ENCODE data around the gene EME2.

EME2 gene

DNA sequence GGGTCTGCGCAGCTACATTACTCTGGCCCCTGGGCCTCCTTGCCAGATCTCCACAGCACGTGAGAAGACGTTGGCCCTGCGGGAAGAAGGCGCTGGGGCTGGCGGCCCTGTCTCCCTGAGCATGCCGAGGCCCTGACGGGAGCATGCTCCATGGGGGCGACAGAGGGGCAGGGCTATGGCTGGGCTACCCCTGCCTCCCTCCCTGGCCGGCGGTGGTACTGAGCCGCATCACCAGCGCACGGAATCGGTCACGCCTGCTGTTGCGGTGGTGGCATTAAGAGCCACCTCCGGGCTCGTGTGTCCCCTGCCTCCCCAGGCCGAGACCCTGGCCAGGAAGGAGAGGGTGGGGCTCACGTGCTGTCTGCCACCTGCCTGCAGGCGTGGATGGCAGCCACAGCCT, 38.5 kb upstream of the EME2 start:
- Histone ChIP-seq H3K4me1 (ENCODE audit: control insufficient read depth, insufficient read depth, low read length) (no peaks in the 10 kb centered on the region), H3K36me3 (ENCODE audit: control insufficient read depth, insufficient read depth, low read length) (peaks cover 4% of the 10 kb centered on the region), H3K9me3 (ENCODE audit: control insufficient read depth, low read length) (no peaks in the 10 kb centered on the region), H3K9ac (ENCODE audit: low read length) (no peak overlapping the region), H3K4me3 (ENCODE audit: low read length) (no peak overlapping the region), H3K27me3 (ENCODE audit: control insufficient read depth, insufficient read depth, low read length) (no peaks in the 10 kb centered on the region)

GRCh38 chr16:1734816-1735215, 37.8 kb upstream of the EME2 start:
- H3K9ac ChIP-seq (ENCODE audit: low read length), result no peak overlapping the region
- H3K4me3 ChIP-seq (ENCODE audit: low read length), result no peak overlapping the region
- no peaks in the 10 kb centered on the region for H3K4me1 ChIP-seq (ENCODE audit: control insufficient read depth, insufficient read depth, low read length)
- no peaks in the 10 kb centered on the region for H3K27me3 ChIP-seq (ENCODE audit: control insufficient read depth, insufficient read depth, low read length)
- H3K36me3 ChIP-seq (ENCODE audit: control insufficient read depth, insufficient read depth, low read length), result peaks cover 4% of the 10 kb centered on the region
- no peaks in the 10 kb centered on the region for H3K9me3 ChIP-seq (ENCODE audit: control insufficient read depth, low read length)

GRCh38 chr16:1740234-1740633, 32.4 kb upstream of the EME2 start:
- H3K4me1 ChIP-seq (ENCODE audit: control insufficient read depth, insufficient read depth, low read length), result no peaks in the 10 kb centered on the region

GRCh38 chr16:1740781-1741490, 31.7 kb upstream of the EME2 start:
- Histone ChIP-seq H3K4me3 (ENCODE audit: low read length) (no peak overlapping the region), H3K4me1 (ENCODE audit: control insufficient read depth, insufficient read depth, low read length) (no peaks in the 10 kb centered on the region), H3K27me3 (ENCODE audit: control insufficient read depth, insufficient read depth, low read length) (no peaks in the 10 kb centered on the region), H3K9ac (ENCODE audit: low read length) (no peak overlapping the region), H3K9me3 (ENCODE audit: control insufficient read depth, low read length) (no peaks in the 10 kb centered on the region), H3K36me3 (ENCODE audit: control insufficient read depth, insufficient read depth, low read length) (no peaks in the 10 kb centered on the region)

More at GRCh38 chr16:1740234-1740633, 32.4 kb upstream of the EME2 start:
- Histone ChIP-seq H3K9me3 (ENCODE audit: control insufficient read depth, low read length) (no peaks in the 10 kb centered on the region), H3K27me3 (ENCODE audit: control insufficient read depth, insufficient read depth, low read length) (no peaks in the 10 kb centered on the region), H3K4me3 (ENCODE audit: low read length) (no peak overlapping the region), H3K36me3 (ENCODE audit: control insufficient read depth, insufficient read depth, low read length) (no peaks in the 10 kb centered on the region), H3K9ac (ENCODE audit: low read length) (no peak overlapping the region)

GRCh38 chr16:1741553-1742165, 31.0 kb upstream of the EME2 start:
- H3K9ac ChIP-seq (ENCODE audit: low read length), result no peak overlapping the region
- no peaks in the 10 kb centered on the region for H3K4me1 ChIP-seq (ENCODE audit: control insufficient read depth, insufficient read depth, low read length)
- no peaks in the 10 kb centered on the region for H3K9me3 ChIP-seq (ENCODE audit: control insufficient read depth, low read length)
- H3K27me3 ChIP-seq (ENCODE audit: control insufficient read depth, insufficient read depth, low read length), result no peaks in the 10 kb centered on the region
- H3K36me3 ChIP-seq (ENCODE audit: control insufficient read depth, insufficient read depth, low read length), result no peaks in the 10 kb centered on the region
- no peak overlapping the region for H3K4me3 ChIP-seq (ENCODE audit: low read length)

GRCh38 chr16:1743376-1744337, 29.0 kb upstream of the EME2 start:
- Histone ChIP-seq H3K9ac (ENCODE audit: low read length) (no peak overlapping the region), H3K27me3 (ENCODE audit: control insufficient read depth, insufficient read depth, low read length) (no peaks in the 10 kb centered on the region), H3K9me3 (ENCODE audit: control insufficient read depth, low read length) (no peaks in the 10 kb centered on the region), H3K4me1 (ENCODE audit: control insufficient read depth, insufficient read depth, low read length) (no peaks in the 10 kb centered on the region), H3K36me3 (ENCODE audit: control insufficient read depth, insufficient read depth, low read length) (peaks cover 3% of the 10 kb centered on the region), H3K4me3 (ENCODE audit: low read length) (no peak overlapping the region)

GRCh38 chr16:1744338-1744840, 28.2 kb upstream of the EME2 start:
- Histone ChIP-seq H3K27me3 (ENCODE audit: control insufficient read depth, insufficient read depth, low read length) (no peaks in the 10 kb centered on the region), H3K9ac (ENCODE audit: low read length) (no peak overlapping the region), H3K4me3 (ENCODE audit: low read length) (no peak overlapping the region), H3K9me3 (ENCODE audit: control insufficient read depth, low read length) (no peaks in the 10 kb centered on the region), H3K4me1 (ENCODE audit: control insufficient read depth, insufficient read depth, low read length) (no peaks in the 10 kb centered on the region), H3K36me3 (ENCODE audit: control insufficient read depth, insufficient read depth, low read length) (peaks cover 8% of the 10 kb centered on the region)

GRCh38 chr16:1745181-1745899, 27.3 kb upstream of the EME2 start:
- Histone ChIP-seq H3K9me3 (ENCODE audit: control insufficient read depth, low read length) (no peaks in the 10 kb centered on the region), H3K4me3 (ENCODE audit: low read length) (no peak overlapping the region), H3K36me3 (ENCODE audit: control insufficient read depth, insufficient read depth, low read length) (peaks cover 12% of the 10 kb centered on the region), H3K4me1 (ENCODE audit: control insufficient read depth, insufficient read depth, low read length) (no peaks in the 10 kb centered on the region), H3K27me3 (ENCODE audit: control insufficient read depth, insufficient read depth, low read length) (no peaks in the 10 kb centered on the region), H3K9ac (ENCODE audit: low read length) (no peak overlapping the region)

DNA sequence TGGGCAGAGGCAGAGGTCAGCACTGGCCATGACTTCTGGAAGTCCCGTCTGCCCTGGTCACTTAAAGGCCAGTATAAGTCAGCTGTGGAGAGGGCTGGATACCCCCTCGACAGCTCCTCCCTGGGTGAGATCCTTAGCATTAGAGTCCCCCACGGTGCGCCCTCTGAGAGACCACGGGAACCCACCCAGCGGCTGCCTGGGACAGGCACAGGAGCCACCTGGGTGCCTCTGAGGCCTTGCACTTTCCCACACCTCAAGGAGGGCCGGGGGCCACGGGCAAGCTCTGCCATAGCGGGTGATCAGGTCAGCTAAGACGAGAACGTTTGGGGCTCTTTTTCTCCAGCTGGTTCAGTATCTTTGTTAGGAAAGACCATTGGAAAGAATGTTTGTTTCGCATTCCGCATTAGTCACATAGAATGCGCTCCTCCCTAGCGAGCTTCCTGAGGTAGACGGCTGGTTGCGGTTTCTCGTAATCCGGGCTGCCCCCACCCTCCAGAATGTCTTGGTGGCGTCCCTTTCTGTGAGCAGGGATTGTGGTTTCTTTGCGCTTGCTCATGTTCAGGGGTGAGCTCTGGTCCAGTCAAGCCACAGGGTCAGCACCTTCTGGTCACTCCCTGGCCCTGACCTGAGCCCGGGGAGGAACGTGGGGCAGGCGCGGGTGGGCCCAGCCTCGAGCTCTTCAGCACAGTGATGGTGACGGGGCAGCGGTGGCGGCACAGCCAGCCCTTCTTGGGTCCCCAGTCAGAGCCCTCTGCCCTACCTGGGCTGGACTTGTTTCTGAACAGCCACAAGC, 26.5 kb upstream of the EME2 start:
- no peaks in the 10 kb centered on the region for H3K27me3 ChIP-seq (ENCODE audit: control insufficient read depth, insufficient read depth, low read length)
- no peak overlapping the region for H3K9ac ChIP-seq (ENCODE audit: low read length)
- H3K4me3 ChIP-seq (ENCODE audit: low read length), result no peak overlapping the region
- H3K4me1 ChIP-seq (ENCODE audit: control insufficient read depth, insufficient read depth, low read length), result no peaks in the 10 kb centered on the region
- no peaks in the 10 kb centered on the region for H3K9me3 ChIP-seq (ENCODE audit: control insufficient read depth, low read length)
- peaks cover 12% of the 10 kb centered on the region for H3K36me3 ChIP-seq (ENCODE audit: control insufficient read depth, insufficient read depth, low read length)

- Histone ChIP-seq H3K4me3 (ENCODE audit: low read length) (no peak overlapping the region), H3K36me3 (ENCODE audit: control insufficient read depth, insufficient read depth, low read length) (peaks cover 12% of the 10 kb centered on the region)
These were observed 25.9 kb upstream of the EME2 start for GRCh38 chr16:1746693-1747195.

DNA sequence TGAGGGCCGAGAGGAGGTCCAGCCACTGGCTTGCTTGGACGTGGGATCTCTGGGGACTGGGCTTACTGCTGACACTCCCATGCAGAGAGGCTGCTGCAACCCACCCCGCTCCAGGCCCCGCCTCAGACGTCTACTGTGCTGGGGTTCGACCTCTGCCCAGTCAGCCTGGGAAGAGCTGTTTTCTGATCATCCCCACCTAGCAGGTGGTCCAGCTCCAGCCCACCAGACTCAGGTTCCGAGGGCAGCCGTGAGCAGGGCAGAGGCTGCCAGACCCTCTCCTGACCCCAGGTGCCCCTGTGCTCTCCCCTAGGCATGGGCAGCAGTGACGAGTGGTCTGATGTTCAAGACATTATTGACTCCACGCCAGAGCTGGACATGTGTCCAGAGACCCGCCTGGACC, 24.7 kb upstream of the EME2 start:
- Histone ChIP-seq H3K4me3 (ENCODE audit: low read length) (no peak overlapping the region), H3K4me1 (ENCODE audit: control insufficient read depth, insufficient read depth, low read length) (no peaks in the 10 kb centered on the region), H3K36me3 (ENCODE audit: control insufficient read depth, insufficient read depth, low read length) (peaks cover 12% of the 10 kb centered on the region), H3K27me3 (ENCODE audit: control insufficient read depth, insufficient read depth, low read length) (no peaks in the 10 kb centered on the region), H3K9ac (ENCODE audit: low read length) (no peak overlapping the region), H3K9me3 (ENCODE audit: control insufficient read depth, low read length) (no peaks in the 10 kb centered on the region)

More at GRCh38 chr16:1746693-1747195, 25.9 kb upstream of the EME2 start:
- no peaks in the 10 kb centered on the region for H3K9me3 ChIP-seq (ENCODE audit: control insufficient read depth, low read length)
- H3K4me1 ChIP-seq (ENCODE audit: control insufficient read depth, insufficient read depth, low read length), result no peaks in the 10 kb centered on the region
- H3K27me3 ChIP-seq (ENCODE audit: control insufficient read depth, insufficient read depth, low read length), result no peaks in the 10 kb centered on the region
- H3K9ac ChIP-seq (ENCODE audit: low read length), result no peak overlapping the region
